ENCODE data around the gene BMPR2. TPM values are rescaled to one million over a fixed set of nuclear protein-coding genes. Genes with fewer than 3 reads are reported as not detected.
A peak's percentile ranks its signal among the peaks of the same experiment; 100 is the strongest.

BMPR2 gene
- total and polyA plus RNA-seq, 3 donors from 2014 or later = 25.4 to 61.3 (median 53.5) TPM

GRCh38 chr2:202588647-202589581, 212.8 kb downstream of the BMPR2 start:
- Histone ChIP-seq H3K4me3 (no peak overlapping the region), H3K27ac (no peak overlapping the region), H3K4me1 (peaks cover 10% of the 10 kb centered on the region), H3K36me3 (ENCODE audit: low read depth, missing control alignments) (no peaks in the 10 kb centered on the region), H3K27me3 (no peaks in the 10 kb centered on the region), H3K9me3 (no peaks in the 10 kb centered on the region)
- TF ChIP-seq POLR2A (IDR thresholded peaks at IDR 0.05) = no peak
- peak; percentile 94 to 95 (median 95) for TF ChIP-seq CTCF (IDR thresholded peaks at IDR 0.05)
- DNase-seq = peak; percentile 86
- 29 to 34% methylated on average over 12 to 17 of the region's 17 CpGs for WGBS, 2 donors
- intact Hi-C loops (cut with DNase I; ENCODE audit: low total_unique reads) = no loop called here

GRCh38 chr2:202589582-202589949, 213.4 kb downstream of the BMPR2 start:
- no peak overlapping the region for H3K27ac ChIP-seq
- TF ChIP-seq CTCF (IDR thresholded peaks at IDR 0.05) (no peak), POLR2A (IDR thresholded peaks at IDR 0.05) (no peak)
- intact Hi-C loops (cut with DNase I; ENCODE audit: low total_unique reads) = no loop called here
- H3K4me1 ChIP-seq = peaks cover 10% of the 10 kb centered on the region
- no peaks in the 10 kb centered on the region for H3K36me3 ChIP-seq (ENCODE audit: low read depth, missing control alignments)
- no peak for DNase-seq
- H3K9me3 ChIP-seq = no peaks in the 10 kb centered on the region
- WGBS, 2 donors = 90 to 100% methylated on average over 4 of the region's 4 CpGs
- H3K27me3 ChIP-seq = no peaks in the 10 kb centered on the region
- no peak overlapping the region for H3K4me3 ChIP-seq

- Histone ChIP-seq H3K36me3 (ENCODE audit: low read depth, missing control alignments) (no peaks in the 10 kb centered on the region), H3K9me3 (no peaks in the 10 kb centered on the region), H3K27ac (peak overlapping the region in 1 of 2 donors; percentile 55), H3K4me1 (peaks cover 10% of the 10 kb centered on the region), H3K27me3 (no peaks in the 10 kb centered on the region), H3K4me3 (no peak overlapping the region)
- DNase-seq = peak; percentile 50
- TF ChIP-seq POLR2A (IDR thresholded peaks at IDR 0.05) (no peak), CTCF (IDR thresholded peaks at IDR 0.05) (no peak)
- intact Hi-C loops (cut with DNase I; ENCODE audit: low total_unique reads) = no loop called here
- 65 to 81% methylated on average over 2 of the region's 2 CpGs for WGBS, 2 donors
Measured at GRCh38 chr2:202592566-202592965, 216.4 kb downstream of the BMPR2 start.

- Histone ChIP-seq H3K9me3 (no peaks in the 10 kb centered on the region), H3K4me1 (no peaks in the 10 kb centered on the region), H3K27me3 (no peaks in the 10 kb centered on the region), H3K4me3 (no peak overlapping the region), H3K27ac (no peak overlapping the region), H3K36me3 (ENCODE audit: low read depth, missing control alignments) (no peaks in the 10 kb centered on the region)
- intact Hi-C loops (cut with DNase I; ENCODE audit: low total_unique reads) = no loop called here
- TF ChIP-seq POLR2A (IDR thresholded peaks at IDR 0.05) (no peak), CTCF (IDR thresholded peaks at IDR 0.05) (no peak)
- 94 to 95% methylated on average over 2 of the region's 2 CpGs for WGBS, 2 donors
- no peak for DNase-seq
Measured at GRCh38 chr2:202599105-202599504, 223.0 kb downstream of the BMPR2 start.

Measured in testis (tissue), 3 donors.